Measurements from ENCODE around the gene CDC14B. TPM values are rescaled to one million over a fixed set of nuclear protein-coding genes. Genes with fewer than 3 reads are reported as not detected.

Gene CDC14B
- total and polyA plus RNA-seq, 7 donors: 0.87 to 10.7 (median 2.6) TPM

DNA sequence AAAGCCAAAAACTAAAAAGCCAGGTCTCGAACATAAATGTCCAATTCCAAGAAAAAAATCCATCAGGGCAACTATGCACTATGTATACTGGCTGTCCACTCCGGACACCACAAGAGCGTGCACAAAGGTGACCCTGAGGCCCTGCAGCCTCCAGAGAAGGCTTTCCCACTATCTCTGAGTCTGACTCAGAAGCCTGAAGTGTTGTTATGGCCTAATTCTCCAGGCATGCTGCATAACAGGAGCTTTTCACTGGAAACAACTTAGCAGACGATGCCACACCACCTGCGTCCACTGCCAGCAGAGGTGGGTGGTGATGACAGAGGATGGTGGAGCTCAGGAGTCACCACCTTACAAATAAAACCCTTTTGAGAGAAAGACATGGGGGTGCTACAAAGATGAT, 106.0 kb downstream of the CDC14B start:
- Histone ChIP-seq H3K36me3 (ENCODE audit: insufficient read depth in 1 of 2, low read depth in 1 of 2) (peaks cover 0 to 6% of the 10 kb centered on the region in 2 donors), H3K4me3 (no peak overlapping the region), H3K4me1 (no peaks in the 10 kb centered on the region), H3K9me3 (no peaks in the 10 kb centered on the region), H3K27ac (no peak overlapping the region), H3K27me3 (ENCODE audit: insufficient read depth in 3 of 3, low read length in 2 of 3) (no peaks in the 10 kb centered on the region)
- intact Hi-C loops (cut with DNase I): loop anchor here in 1 of 2 donors (2.0 kb wide), 1 partner anchor 55 kb away; no protein-coding TSS in a partner anchor
- 94 to 98% (median 95%) methylated on average over 5 of the region's 5 CpGs for WGBS, 3 donors
- ATAC-seq (no peak), DNase-seq (no peak)
- TF ChIP-seq, protein P1, sequence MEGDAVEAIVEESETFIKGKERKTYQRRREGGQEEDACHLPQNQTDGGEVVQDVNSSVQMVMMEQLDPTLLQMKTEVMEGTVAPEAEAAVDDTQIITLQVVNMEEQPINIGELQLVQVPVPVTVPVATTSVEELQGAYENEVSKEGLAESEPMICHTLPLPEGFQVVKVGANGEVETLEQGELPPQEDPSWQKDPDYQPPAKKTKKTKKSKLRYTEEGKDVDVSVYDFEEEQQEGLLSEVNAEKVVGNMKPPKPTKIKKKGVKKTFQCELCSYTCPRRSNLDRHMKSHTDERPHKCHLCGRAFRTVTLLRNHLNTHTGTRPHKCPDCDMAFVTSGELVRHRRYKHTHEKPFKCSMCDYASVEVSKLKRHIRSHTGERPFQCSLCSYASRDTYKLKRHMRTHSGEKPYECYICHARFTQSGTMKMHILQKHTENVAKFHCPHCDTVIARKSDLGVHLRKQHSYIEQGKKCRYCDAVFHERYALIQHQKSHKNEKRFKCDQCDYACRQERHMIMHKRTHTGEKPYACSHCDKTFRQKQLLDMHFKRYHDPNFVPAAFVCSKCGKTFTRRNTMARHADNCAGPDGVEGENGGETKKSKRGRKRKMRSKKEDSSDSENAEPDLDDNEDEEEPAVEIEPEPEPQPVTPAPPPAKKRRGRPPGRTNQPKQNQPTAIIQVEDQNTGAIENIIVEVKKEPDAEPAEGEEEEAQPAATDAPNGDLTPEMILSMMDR (IDR thresholded peaks at IDR 0.05): no peak

DNA sequence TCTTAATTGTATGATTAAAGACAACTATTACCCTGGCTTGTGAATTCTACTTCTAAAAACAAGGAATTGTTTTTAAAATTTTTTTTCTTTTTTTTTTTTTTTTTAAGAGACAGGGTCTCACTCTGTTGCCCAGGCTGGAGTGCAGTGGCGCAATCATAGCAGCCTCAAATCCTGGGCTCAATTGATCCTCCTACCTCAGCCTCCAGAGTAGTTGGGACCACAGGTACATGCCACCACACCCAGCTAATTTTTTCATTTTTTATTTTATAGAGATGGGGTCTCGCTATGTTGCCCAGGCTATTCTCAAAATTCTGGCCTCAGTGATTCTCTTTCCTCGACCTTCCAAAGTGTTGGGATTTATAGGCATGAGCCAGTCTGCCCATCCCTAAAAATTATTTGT, 107.4 kb downstream of the CDC14B start:
- Histone ChIP-seq H3K4me3 (no peak overlapping the region), H3K27ac (no peak overlapping the region), H3K36me3 (ENCODE audit: insufficient read depth in 1 of 2, low read depth in 1 of 2) (peaks cover 0 to 6% of the 10 kb centered on the region in 2 donors), H3K4me1 (no peaks in the 10 kb centered on the region), H3K9me3 (no peaks in the 10 kb centered on the region), H3K27me3 (ENCODE audit: insufficient read depth in 3 of 3, low read length in 2 of 3) (no peaks in the 10 kb centered on the region)
- 96 to 98% (median 97%) methylated on average over 3 of the region's 3 CpGs for WGBS, 3 donors
- TF ChIP-seq, protein P1 (IDR thresholded peaks at IDR 0.05): no peak
- intact Hi-C loops (cut with DNase I): no loop called here
- DNase-seq: no peak
- no peak for ATAC-seq

DNA sequence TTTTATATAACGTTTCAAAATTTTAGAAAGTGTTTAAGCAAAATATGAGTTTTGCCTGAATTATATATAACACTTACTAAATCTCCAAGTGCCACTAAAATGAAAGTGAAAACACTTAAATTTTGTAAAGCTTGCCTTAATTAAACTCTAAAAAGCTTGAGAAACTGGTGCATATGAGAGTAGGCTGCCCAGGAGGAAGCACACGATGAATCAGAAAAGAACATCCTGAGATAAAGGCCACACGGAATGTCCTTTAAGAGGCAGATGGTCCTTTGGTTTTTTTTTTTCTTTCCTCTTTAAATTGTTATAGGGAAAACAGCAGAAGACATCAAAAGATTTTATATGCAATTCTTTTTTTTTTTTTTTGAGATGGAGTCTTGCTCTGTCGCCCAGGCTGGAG, 109.4 kb downstream of the CDC14B start:
- TF ChIP-seq, protein P1 (IDR thresholded peaks at IDR 0.05): no peak
- no peak for ATAC-seq
- H3K27ac ChIP-seq: no peak overlapping the region
- intact Hi-C loops (cut with DNase I): no loop called here
- H3K9me3 ChIP-seq: no peaks in the 10 kb centered on the region
- H3K36me3 ChIP-seq (ENCODE audit: insufficient read depth in 1 of 2, low read depth in 1 of 2): peaks cover 0 to 6% of the 10 kb centered on the region in 2 donors
- no peak overlapping the region for H3K4me3 ChIP-seq
- no peak for DNase-seq
- no peaks in the 10 kb centered on the region for H3K4me1 ChIP-seq
- 81 to 83% (median 83%) methylated on average over 4 of the region's 4 CpGs for WGBS, 3 donors
- no peaks in the 10 kb centered on the region for H3K27me3 ChIP-seq (ENCODE audit: insufficient read depth in 3 of 3, low read length in 2 of 3)

DNA sequence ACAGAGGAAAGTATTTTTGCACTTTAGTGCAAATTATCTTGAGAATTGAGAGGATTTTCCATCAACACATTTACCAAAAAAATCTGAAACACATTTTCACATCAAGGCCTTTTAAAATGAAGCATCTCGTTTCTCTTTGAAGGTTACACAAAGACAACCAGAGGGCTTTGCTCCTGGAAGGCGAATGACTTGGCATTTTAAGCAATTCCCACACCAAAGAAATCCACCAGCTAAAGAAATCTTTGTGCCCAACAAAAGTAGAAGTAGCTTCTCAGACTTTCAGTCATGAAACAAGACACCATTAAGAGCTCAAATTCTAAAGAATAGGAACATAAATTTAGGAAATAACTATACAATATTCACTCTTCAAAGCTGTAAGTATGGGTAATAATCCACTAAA, 109.8 kb downstream of the CDC14B start:
- TF ChIP-seq, protein P1 (IDR thresholded peaks at IDR 0.05): no peak
- 63 to 81% (median 66%) methylated on average over 2 of the region's 2 CpGs for WGBS, 3 donors
- ATAC-seq: no peak
- Histone ChIP-seq H3K9me3 (no peaks in the 10 kb centered on the region), H3K4me3 (no peak overlapping the region), H3K4me1 (no peaks in the 10 kb centered on the region), H3K36me3 (ENCODE audit: insufficient read depth in 1 of 2, low read depth in 1 of 2) (peaks cover 0 to 6% of the 10 kb centered on the region in 2 donors), H3K27ac (no peak overlapping the region), H3K27me3 (ENCODE audit: insufficient read depth in 3 of 3, low read length in 2 of 3) (no peaks in the 10 kb centered on the region)
- intact Hi-C loops (cut with DNase I): no loop called here
- no peak for DNase-seq

DNA sequence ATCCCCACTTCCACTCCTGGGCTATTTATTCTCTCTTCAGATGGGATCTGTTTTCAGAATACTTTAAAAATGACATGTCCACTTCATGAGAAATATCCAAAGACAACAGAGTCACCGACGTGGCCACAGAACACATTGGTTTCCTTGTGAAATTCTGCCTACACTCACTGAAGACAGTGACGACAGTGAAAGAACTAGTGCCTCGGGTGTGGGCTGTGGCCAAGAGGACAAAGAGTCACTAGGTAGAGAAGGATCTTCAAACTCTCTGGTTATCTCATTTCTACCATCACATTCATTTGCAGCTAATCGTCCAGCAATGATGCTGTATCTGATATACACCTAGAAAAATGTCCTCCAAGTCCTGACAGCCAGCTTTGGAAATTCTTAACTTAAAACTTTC, 110.6 kb downstream of the CDC14B start:
- TF ChIP-seq, protein P1 (IDR thresholded peaks at IDR 0.05): no peak
- no peaks in the 10 kb centered on the region for H3K9me3 ChIP-seq
- H3K27ac ChIP-seq: no peak overlapping the region
- ATAC-seq: no peak
- no peaks in the 10 kb centered on the region for H3K36me3 ChIP-seq (ENCODE audit: insufficient read depth in 1 of 2, low read depth in 1 of 2)
- H3K4me3 ChIP-seq: no peak overlapping the region
- no peaks in the 10 kb centered on the region for H3K27me3 ChIP-seq (ENCODE audit: insufficient read depth in 3 of 3, low read length in 2 of 3)
- 92 to 96% (median 94%) methylated on average over 5 of the region's 5 CpGs for WGBS, 3 donors
- no peak for DNase-seq
- no peaks in the 10 kb centered on the region for H3K4me1 ChIP-seq
- intact Hi-C loops (cut with DNase I): no loop called here
